ENCODE data around the gene DGLUCY.

DGLUCY gene

GRCh38 chr14:91204657-91205056, 90.8 kb downstream of the DGLUCY start:
- no peak overlapping the region for H3K27ac Mint-ChIP-seq
- H3K36me3 Mint-ChIP-seq (ENCODE audit: low read depth): peaks cover 67% of the 10 kb centered on the region
- no peaks in the 10 kb centered on the region for H3K4me1 Mint-ChIP-seq
- no peak for TF ChIP-seq CTCF (IDR thresholded peaks at IDR 0.05; ENCODE audit: unreplicated experiment in 3 of 3)
- H3K27me3 Mint-ChIP-seq (ENCODE audit: low read depth): no peaks in the 10 kb centered on the region
- H3K9me3 Mint-ChIP-seq: peaks cover 4% of the 10 kb centered on the region
- H3K4me3 Mint-ChIP-seq: no peak overlapping the region

DNA sequence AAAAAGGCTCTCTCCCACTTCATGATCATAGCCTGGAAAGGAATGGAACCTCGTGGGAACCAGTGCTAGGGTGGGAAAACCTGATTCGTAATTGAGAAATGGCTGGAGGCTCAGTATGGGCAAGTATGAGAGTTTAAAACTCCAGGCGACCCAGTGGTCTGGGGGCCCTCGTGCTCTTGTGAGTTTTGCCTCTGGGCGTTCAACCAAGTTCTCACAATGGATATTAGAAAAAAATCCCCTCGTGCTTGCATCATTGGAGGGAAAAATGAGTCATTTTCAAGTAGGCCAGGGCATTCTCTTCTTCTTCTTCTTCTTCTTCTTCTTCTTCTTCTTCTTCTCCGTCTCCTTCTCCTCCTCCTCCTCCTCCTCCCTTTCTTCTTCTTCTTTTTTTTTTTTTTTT, 91.6 kb downstream of the DGLUCY start:
- Mint-ChIP-seq H3K9me3 (peaks cover 5% of the 10 kb centered on the region), H3K4me3 (no peak overlapping the region), H3K4me1 (no peaks in the 10 kb centered on the region), H3K27ac (no peak overlapping the region), H3K27me3 (ENCODE audit: low read depth) (no peaks in the 10 kb centered on the region), H3K36me3 (ENCODE audit: low read depth) (peaks cover 65% of the 10 kb centered on the region)
- no peak for TF ChIP-seq CTCF (IDR thresholded peaks at IDR 0.05; ENCODE audit: unreplicated experiment in 3 of 3)

- H3K4me1 Mint-ChIP-seq: no peaks in the 10 kb centered on the region
- no peak overlapping the region for H3K4me3 Mint-ChIP-seq
- peaks cover 7% of the 10 kb centered on the region for H3K9me3 Mint-ChIP-seq
- no peaks in the 10 kb centered on the region for H3K27me3 Mint-ChIP-seq (ENCODE audit: low read depth)
- H3K27ac Mint-ChIP-seq: no peak overlapping the region
- no peak for TF ChIP-seq CTCF (IDR thresholded peaks at IDR 0.05; ENCODE audit: unreplicated experiment in 3 of 3)
- peaks cover 71% of the 10 kb centered on the region for H3K36me3 Mint-ChIP-seq (ENCODE audit: low read depth)
Measured at GRCh38 chr14:91207008-91207407, 93.1 kb downstream of the DGLUCY start.

DNA sequence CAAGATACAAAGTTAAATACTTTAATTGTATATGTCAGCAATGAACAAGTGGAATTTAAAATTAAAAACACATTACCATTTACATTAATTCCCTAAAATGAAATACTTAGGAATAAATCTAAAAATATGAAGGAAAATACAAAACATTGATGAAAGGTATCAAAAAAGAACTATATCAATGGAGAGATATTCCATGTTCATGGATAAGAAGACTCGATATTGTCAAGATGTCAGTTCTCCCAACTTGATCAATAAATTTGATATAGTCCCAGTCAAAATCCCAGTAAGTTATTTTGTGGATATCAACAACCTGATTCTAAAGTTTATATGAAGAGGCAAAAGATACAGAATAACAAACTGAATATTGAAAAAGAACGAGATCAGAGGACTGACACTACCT, 97.1 kb downstream of the DGLUCY start:
- H3K9me3 Mint-ChIP-seq: peaks cover 7% of the 10 kb centered on the region
- no peak overlapping the region for H3K27ac Mint-ChIP-seq
- TF ChIP-seq CTCF (IDR thresholded peaks at IDR 0.05; ENCODE audit: unreplicated experiment in 3 of 3): no peak
- H3K4me1 Mint-ChIP-seq: no peaks in the 10 kb centered on the region
- peaks cover 69% of the 10 kb centered on the region for H3K36me3 Mint-ChIP-seq (ENCODE audit: low read depth)
- H3K4me3 Mint-ChIP-seq: no peak overlapping the region
- no peaks in the 10 kb centered on the region for H3K27me3 Mint-ChIP-seq (ENCODE audit: low read depth)

- Mint-ChIP-seq H3K4me3 (no peak overlapping the region), H3K4me1 (no peaks in the 10 kb centered on the region), H3K9me3 (peaks cover 5% of the 10 kb centered on the region), H3K36me3 (ENCODE audit: low read depth) (peaks cover 59% of the 10 kb centered on the region), H3K27me3 (ENCODE audit: low read depth) (no peaks in the 10 kb centered on the region), H3K27ac (no peak overlapping the region)
- TF ChIP-seq CTCF (IDR thresholded peaks at IDR 0.05; ENCODE audit: unreplicated experiment in 3 of 3): no peak
Measured at GRCh38 chr14:91214306-91214705, 100.4 kb downstream of the DGLUCY start.

GRCh38 chr14:91215381-91215780, 101.5 kb downstream of the DGLUCY start:
- Mint-ChIP-seq H3K9me3 (peaks cover 2% of the 10 kb centered on the region), H3K4me3 (no peak overlapping the region), H3K4me1 (no peaks in the 10 kb centered on the region), H3K27ac (no peak overlapping the region), H3K27me3 (ENCODE audit: low read depth) (no peaks in the 10 kb centered on the region), H3K36me3 (ENCODE audit: low read depth) (peaks cover 53% of the 10 kb centered on the region)
- TF ChIP-seq CTCF (IDR thresholded peaks at IDR 0.05; ENCODE audit: unreplicated experiment in 3 of 3): no peak
